Measurements from ENCODE around the gene C21orf58.
"Not testable (repeated sequence)": the region's sequence is repeated elsewhere in the genome, so short reads cannot be mapped to it uniquely, and the experiment has no call there.

The C21orf58 gene

GRCh38 chr21:46320331-46320801, 3.3 kb downstream of the C21orf58 start:
- H3K36me3 ChIP-seq (ENCODE audit: control insufficient read depth, insufficient read depth, low read length, severe bottlenecking): no peaks in the 10 kb centered on the region
- H3K27me3 ChIP-seq (replicated peaks; ENCODE audit: control insufficient read depth, insufficient read depth, low read length): no peaks in the 10 kb centered on the region
- no peak overlapping the region for H3K9ac ChIP-seq (ENCODE audit: low read length)
- H3K4me3 ChIP-seq (ENCODE audit: low read length): no peak overlapping the region
- no peaks in the 10 kb centered on the region for H3K9me3 ChIP-seq (ENCODE audit: control insufficient read depth, low read length)
- DNase-seq (ENCODE audit: low read depth): no peak
- peaks cover 14% of the 10 kb centered on the region for H3K4me1 ChIP-seq (ENCODE audit: control insufficient read depth, insufficient read depth, low read length)

GRCh38 chr21:46319186-46319585, 4.5 kb downstream of the C21orf58 start:
- H3K27me3 ChIP-seq (replicated peaks; ENCODE audit: control insufficient read depth, insufficient read depth, low read length): no peaks in the 10 kb centered on the region
- H3K9ac ChIP-seq (ENCODE audit: low read length): no peak overlapping the region
- DNase-seq (ENCODE audit: low read depth): no peak
- no peak overlapping the region for H3K4me3 ChIP-seq (ENCODE audit: low read length)
- peaks cover 13% of the 10 kb centered on the region for H3K4me1 ChIP-seq (ENCODE audit: control insufficient read depth, insufficient read depth, low read length)
- no peaks in the 10 kb centered on the region for H3K36me3 ChIP-seq (ENCODE audit: control insufficient read depth, insufficient read depth, low read length, severe bottlenecking)
- H3K9me3 ChIP-seq (ENCODE audit: control insufficient read depth, low read length): no peaks in the 10 kb centered on the region

GRCh38 chr21:46318464-46318845, 5.2 kb downstream of the C21orf58 start:
- H3K4me1 ChIP-seq (ENCODE audit: control insufficient read depth, insufficient read depth, low read length): peaks cover 13% of the 10 kb centered on the region
- DNase-seq (ENCODE audit: low read depth): no peak
- H3K27me3 ChIP-seq (replicated peaks; ENCODE audit: control insufficient read depth, insufficient read depth, low read length): no peaks in the 10 kb centered on the region
- H3K4me3 ChIP-seq (ENCODE audit: low read length): no peak overlapping the region
- no peaks in the 10 kb centered on the region for H3K36me3 ChIP-seq (ENCODE audit: control insufficient read depth, insufficient read depth, low read length, severe bottlenecking)
- no peaks in the 10 kb centered on the region for H3K9me3 ChIP-seq (ENCODE audit: control insufficient read depth, low read length)
- H3K9ac ChIP-seq (ENCODE audit: low read length): no peak overlapping the region

GRCh38 chr21:46317710-46318463, 5.8 kb downstream of the C21orf58 start:
- no peak overlapping the region for H3K9ac ChIP-seq (ENCODE audit: low read length)
- H3K4me1 ChIP-seq (ENCODE audit: control insufficient read depth, insufficient read depth, low read length): peaks cover 9% of the 10 kb centered on the region
- H3K27me3 ChIP-seq (replicated peaks; ENCODE audit: control insufficient read depth, insufficient read depth, low read length): no peaks in the 10 kb centered on the region
- no peaks in the 10 kb centered on the region for H3K36me3 ChIP-seq (ENCODE audit: control insufficient read depth, insufficient read depth, low read length, severe bottlenecking)
- DNase-seq (ENCODE audit: low read depth): no peak
- H3K9me3 ChIP-seq (ENCODE audit: control insufficient read depth, low read length): no peaks in the 10 kb centered on the region
- H3K4me3 ChIP-seq (ENCODE audit: low read length): no peak overlapping the region

GRCh38 chr21:46316708-46317324, 6.9 kb downstream of the C21orf58 start:
- DNase-seq (ENCODE audit: low read depth): no peak
- no peaks in the 10 kb centered on the region for H3K36me3 ChIP-seq (ENCODE audit: control insufficient read depth, insufficient read depth, low read length, severe bottlenecking)
- no peaks in the 10 kb centered on the region for H3K9me3 ChIP-seq (ENCODE audit: control insufficient read depth, low read length)
- no peak overlapping the region for H3K9ac ChIP-seq (ENCODE audit: low read length)
- H3K4me1 ChIP-seq (ENCODE audit: control insufficient read depth, insufficient read depth, low read length): no peaks in the 10 kb centered on the region
- H3K27me3 ChIP-seq (replicated peaks; ENCODE audit: control insufficient read depth, insufficient read depth, low read length): no peaks in the 10 kb centered on the region
- H3K4me3 ChIP-seq (ENCODE audit: low read length): no peak overlapping the region

- no peaks in the 10 kb centered on the region for H3K27me3 ChIP-seq (replicated peaks; ENCODE audit: control insufficient read depth, insufficient read depth, low read length)
- H3K36me3 ChIP-seq (ENCODE audit: control insufficient read depth, insufficient read depth, low read length, severe bottlenecking): no peaks in the 10 kb centered on the region
- H3K9ac ChIP-seq (ENCODE audit: low read length): no peak overlapping the region
- H3K9me3 ChIP-seq (ENCODE audit: control insufficient read depth, low read length): no peaks in the 10 kb centered on the region
- no peaks in the 10 kb centered on the region for H3K4me1 ChIP-seq (ENCODE audit: control insufficient read depth, insufficient read depth, low read length)
- H3K4me3 ChIP-seq (ENCODE audit: low read length): no peak overlapping the region
- no peak for DNase-seq (ENCODE audit: low read depth)
These were observed 9.1 kb downstream of the C21orf58 start for GRCh38 chr21:46314441-46315020.

GRCh38 chr21:46312949-46313348, 10.7 kb downstream of the C21orf58 start:
- Histone ChIP-seq H3K27me3 (replicated peaks; ENCODE audit: control insufficient read depth, insufficient read depth, low read length) (no peaks in the 10 kb centered on the region), H3K4me3 (ENCODE audit: low read length) (no peak overlapping the region), H3K4me1 (ENCODE audit: control insufficient read depth, insufficient read depth, low read length) (no peaks in the 10 kb centered on the region), H3K9ac (ENCODE audit: low read length) (no peak overlapping the region), H3K36me3 (ENCODE audit: control insufficient read depth, insufficient read depth, low read length, severe bottlenecking) (no peaks in the 10 kb centered on the region), H3K9me3 (ENCODE audit: control insufficient read depth, low read length) (no peaks in the 10 kb centered on the region)
- DNase-seq (ENCODE audit: low read depth): no peak

- no peaks in the 10 kb centered on the region for H3K4me1 ChIP-seq (ENCODE audit: control insufficient read depth, insufficient read depth, low read length)
- no peak for DNase-seq (ENCODE audit: low read depth)
- H3K27me3 ChIP-seq (replicated peaks; ENCODE audit: control insufficient read depth, insufficient read depth, low read length): no peaks in the 10 kb centered on the region
- no peaks in the 10 kb centered on the region for H3K9me3 ChIP-seq (ENCODE audit: control insufficient read depth, low read length)
- H3K9ac ChIP-seq (ENCODE audit: low read length): no peak overlapping the region
- H3K4me3 ChIP-seq (ENCODE audit: low read length): no peak overlapping the region
- H3K36me3 ChIP-seq (ENCODE audit: control insufficient read depth, insufficient read depth, low read length, severe bottlenecking): no peaks in the 10 kb centered on the region
These were observed 12.1 kb downstream of the C21orf58 start for GRCh38 chr21:46311568-46311967.

- H3K4me3 ChIP-seq (ENCODE audit: low read length); H3K9ac ChIP-seq (ENCODE audit: low read length); H3K4me1 ChIP-seq (ENCODE audit: control insufficient read depth, insufficient read depth, low read length); DNase-seq (ENCODE audit: low read depth); H3K9me3 ChIP-seq (ENCODE audit: control insufficient read depth, low read length); H3K36me3 ChIP-seq (ENCODE audit: control insufficient read depth, insufficient read depth, low read length, severe bottlenecking); H3K27me3 ChIP-seq (replicated peaks; ENCODE audit: control insufficient read depth, insufficient read depth, low read length): not testable (repeated sequence)
These were observed 13.4 kb downstream of the C21orf58 start for GRCh38 chr21:46310260-46310659.

- no peaks in the 10 kb centered on the region for H3K9me3 ChIP-seq (ENCODE audit: control insufficient read depth, low read length)
- no peak overlapping the region for H3K9ac ChIP-seq (ENCODE audit: low read length)
- H3K4me3 ChIP-seq (ENCODE audit: low read length): no peak overlapping the region
- DNase-seq (ENCODE audit: low read depth): no peak
- H3K4me1 ChIP-seq (ENCODE audit: control insufficient read depth, insufficient read depth, low read length): no peaks in the 10 kb centered on the region
- no peaks in the 10 kb centered on the region for H3K27me3 ChIP-seq (replicated peaks; ENCODE audit: control insufficient read depth, insufficient read depth, low read length)
- H3K36me3 ChIP-seq (ENCODE audit: control insufficient read depth, insufficient read depth, low read length, severe bottlenecking): no peaks in the 10 kb centered on the region
These were observed 15.2 kb downstream of the C21orf58 start for GRCh38 chr21:46308431-46308830.

GRCh38 chr21:46307625-46308024, 16.0 kb downstream of the C21orf58 start:
- no peaks in the 10 kb centered on the region for H3K36me3 ChIP-seq (ENCODE audit: control insufficient read depth, insufficient read depth, low read length, severe bottlenecking)

More at GRCh38 chr21:46307625-46308024, 16.0 kb downstream of the C21orf58 start:
- Histone ChIP-seq H3K4me3 (ENCODE audit: low read length) (no peak overlapping the region), H3K4me1 (ENCODE audit: control insufficient read depth, insufficient read depth, low read length) (no peaks in the 10 kb centered on the region), H3K9ac (ENCODE audit: low read length) (no peak overlapping the region), H3K9me3 (ENCODE audit: control insufficient read depth, low read length) (no peaks in the 10 kb centered on the region), H3K27me3 (replicated peaks; ENCODE audit: control insufficient read depth, insufficient read depth, low read length) (no peaks in the 10 kb centered on the region)
- no peak for DNase-seq (ENCODE audit: low read depth)
